Panc1 (cell line): ENCODE measurements around the gene CHMP2B.

ENCODE experiments used
- POLR2AphosphoS5 ChIP-seq: IDR thresholded peaks from 2 replicates; pipeline ENCODE4 v1.6.1; 2012; ENCODE audit warnings: mild to moderate bottlenecking, low read depth, low read length, moderate library complexity
- TCF7L2 ChIP-seq: IDR thresholded peaks from 2 replicates; pipeline ENCODE4 v1.6.1; 2011; ENCODE audit warnings: mild to moderate bottlenecking, low read depth, low read length, inconsistent platforms
- TF ChIP-seq, protein P1 (sequence below): fragments of 450-650 bp; IDR thresholded peaks from 2 replicates; pipeline ENCODE4 v1.5.1; 2017; ENCODE audit warnings: mild to moderate bottlenecking

DNA sequence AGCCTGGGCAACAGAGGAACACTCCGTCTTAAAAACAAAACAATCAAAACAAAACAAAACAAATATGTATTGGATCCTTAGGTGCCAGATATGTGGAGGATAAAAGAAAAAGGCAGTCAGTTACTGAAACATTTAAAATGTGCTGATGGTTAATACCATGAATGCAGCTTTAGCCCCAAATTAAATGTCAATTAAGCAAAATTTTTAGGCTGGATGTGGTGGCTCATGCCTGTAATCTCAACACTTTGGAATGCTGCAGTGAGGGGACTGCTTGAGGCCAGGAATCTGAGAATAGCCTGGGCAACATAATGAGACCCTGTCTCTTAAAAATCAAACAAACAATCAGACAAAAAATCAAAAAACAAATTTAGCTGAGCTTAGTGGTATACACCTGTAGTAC is 8.5 kb upstream of the CHMP2B start:
- no peak for TF ChIP-seq POLR2AphosphoS5
- TF ChIP-seq, protein P1, sequence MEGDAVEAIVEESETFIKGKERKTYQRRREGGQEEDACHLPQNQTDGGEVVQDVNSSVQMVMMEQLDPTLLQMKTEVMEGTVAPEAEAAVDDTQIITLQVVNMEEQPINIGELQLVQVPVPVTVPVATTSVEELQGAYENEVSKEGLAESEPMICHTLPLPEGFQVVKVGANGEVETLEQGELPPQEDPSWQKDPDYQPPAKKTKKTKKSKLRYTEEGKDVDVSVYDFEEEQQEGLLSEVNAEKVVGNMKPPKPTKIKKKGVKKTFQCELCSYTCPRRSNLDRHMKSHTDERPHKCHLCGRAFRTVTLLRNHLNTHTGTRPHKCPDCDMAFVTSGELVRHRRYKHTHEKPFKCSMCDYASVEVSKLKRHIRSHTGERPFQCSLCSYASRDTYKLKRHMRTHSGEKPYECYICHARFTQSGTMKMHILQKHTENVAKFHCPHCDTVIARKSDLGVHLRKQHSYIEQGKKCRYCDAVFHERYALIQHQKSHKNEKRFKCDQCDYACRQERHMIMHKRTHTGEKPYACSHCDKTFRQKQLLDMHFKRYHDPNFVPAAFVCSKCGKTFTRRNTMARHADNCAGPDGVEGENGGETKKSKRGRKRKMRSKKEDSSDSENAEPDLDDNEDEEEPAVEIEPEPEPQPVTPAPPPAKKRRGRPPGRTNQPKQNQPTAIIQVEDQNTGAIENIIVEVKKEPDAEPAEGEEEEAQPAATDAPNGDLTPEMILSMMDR = no peak
- TF ChIP-seq TCF7L2 = no peak
